Stimulated activated CD8-positive, alpha-beta memory T cell treated with anti-CD3 and anti-CD28 coated beads, Interleukin-7, amount 100 ng/mL, for 24 hours (primary cell): Measurements from ENCODE around the gene PPIG.
"Not testable (repeated sequence)": the region's sequence is repeated elsewhere in the genome, so short reads cannot be mapped to it uniquely, and the experiment has no call there.

Experiments used
- DNase-seq: peaks from one replicate; pipeline ENCODE4 v3.0.0-alpha.2; 2020; ENCODE audit warnings: low read depth

Gene PPIG

GRCh38 chr2:169664978-169665930 is 81.1 kb downstream of the PPIG start:
- no peak for DNase-seq

GRCh38 chr2:169667583-169667982 is 83.4 kb downstream of the PPIG start:
- DNase-seq = no peak

- no peak for DNase-seq
Observed at GRCh38 chr2:169670215-169670651, 86.1 kb downstream of the PPIG start.

GRCh38 chr2:169670937-169671336 is 86.8 kb downstream of the PPIG start:
- no peak for DNase-seq

GRCh38 chr2:169672406-169672805 is 88.3 kb downstream of the PPIG start:
- DNase-seq = no peak

- DNase-seq = no peak
Observed at GRCh38 chr2:169673106-169673505, 89.0 kb downstream of the PPIG start.

GRCh38 chr2:169673921-169674320 is 89.8 kb downstream of the PPIG start:
- no peak for DNase-seq

- no peak for DNase-seq
Observed at GRCh38 chr2:169676357-169676756, 92.2 kb downstream of the PPIG start.

- DNase-seq = no peak
Observed at GRCh38 chr2:169676850-169677249, 92.7 kb downstream of the PPIG start.

- no peak for DNase-seq
Observed at GRCh38 chr2:169683054-169683424, 98.9 kb downstream of the PPIG start.

GRCh38 chr2:169683425-169684134 is 99.4 kb downstream of the PPIG start:
- no peak for DNase-seq

- no peak for DNase-seq
Observed at GRCh38 chr2:169684135-169684565, 100.0 kb downstream of the PPIG start.

- DNase-seq = not testable (repeated sequence)
Observed at GRCh38 chr2:169684712-169685111, 100.6 kb downstream of the PPIG start.

- not testable (repeated sequence) for DNase-seq
Observed at GRCh38 chr2:169686825-169687224, 102.7 kb downstream of the PPIG start.

GRCh38 chr2:169687943-169688342 is 103.8 kb downstream of the PPIG start:
- DNase-seq = not testable (repeated sequence)

GRCh38 chr2:169690958-169691357 is 106.8 kb downstream of the PPIG start:
- no peak for DNase-seq
